NCI-H1694 treated with DMSO at 0.1 percent for 48 hours (cell line): ENCODE measurements around the gene VPS13D.

Source experiments
- DNase-seq: peaks from one replicate; lab custom pipeline; 2025; lab: John Stamatoyannopoulos, UW

The VPS13D gene

DNA sequence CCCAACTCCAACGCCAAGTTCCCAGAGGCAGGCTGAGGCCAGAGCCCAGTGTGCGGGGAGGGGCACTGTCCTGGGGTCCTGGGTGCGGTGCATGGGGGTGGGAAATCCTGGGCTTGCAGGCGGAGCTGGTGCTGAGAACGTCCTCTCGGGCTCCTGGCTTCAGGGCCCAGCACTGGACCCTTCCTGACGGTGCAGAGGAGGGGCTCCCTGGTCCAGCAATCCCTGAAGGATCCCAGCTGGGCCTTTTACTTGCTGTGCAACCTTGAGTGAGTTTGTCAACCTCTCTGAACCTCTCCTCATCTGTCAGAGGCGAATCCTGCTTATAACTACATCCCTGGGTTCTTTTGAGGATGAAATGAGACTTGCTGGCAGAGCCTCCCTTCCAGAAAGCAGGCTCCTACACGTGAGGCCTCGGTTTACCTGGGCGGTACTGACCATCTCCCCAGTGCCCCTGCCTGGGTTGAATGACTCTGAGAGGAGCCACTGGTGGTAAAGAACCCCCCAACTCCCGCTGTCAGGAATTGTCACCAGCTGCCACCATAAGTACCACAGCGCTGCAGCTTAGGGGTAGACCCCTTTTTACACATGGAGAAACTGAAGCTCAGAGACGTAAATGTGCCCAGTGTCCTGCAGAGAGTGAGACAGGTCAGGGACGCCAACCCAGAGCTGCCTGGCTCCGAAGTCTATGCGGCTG is 310.9 kb downstream of the VPS13D start:
- no peak for DNase-seq

DNA sequence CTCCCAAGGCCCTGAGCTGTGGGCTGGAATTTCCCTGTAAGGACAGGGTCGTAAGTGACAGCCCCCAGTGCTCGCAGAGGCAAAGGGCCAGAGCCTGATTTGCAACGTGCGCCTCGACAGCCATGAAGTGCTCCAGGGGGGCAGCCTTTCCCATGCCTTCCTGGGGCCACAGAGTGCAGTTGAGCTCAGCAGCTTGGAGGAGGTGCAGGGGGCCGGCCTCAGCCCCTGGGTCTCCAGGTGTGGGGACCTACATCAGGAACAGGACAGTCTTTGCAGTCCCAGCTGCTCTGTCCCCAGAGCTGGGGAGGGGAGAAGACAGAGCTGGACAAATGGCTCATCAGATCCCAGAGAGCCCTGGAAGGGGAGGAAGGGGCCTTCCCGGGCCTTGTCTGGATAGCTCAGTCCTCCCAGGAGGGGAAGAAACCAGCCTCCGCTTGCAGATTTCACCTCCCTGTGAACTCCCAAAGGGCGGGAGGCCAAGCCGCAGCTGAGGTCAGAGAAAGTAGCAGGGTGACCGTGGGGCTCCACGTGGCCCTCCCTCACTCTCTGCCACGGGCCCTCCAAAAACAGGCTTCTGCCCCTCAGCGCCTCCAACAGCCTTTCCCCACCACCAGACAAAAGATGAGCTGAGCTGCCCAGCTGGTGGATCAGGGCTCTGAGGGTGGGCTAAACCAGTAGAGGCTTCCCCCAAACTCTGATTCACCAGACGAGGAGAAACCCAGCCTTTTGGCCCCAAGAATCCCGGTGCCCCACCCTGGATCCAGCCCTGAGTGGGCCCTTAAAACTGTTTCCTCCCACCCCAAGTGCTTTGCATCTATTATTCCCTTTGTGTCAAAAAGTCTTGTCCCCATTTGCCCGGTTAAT is 311.7 kb downstream of the VPS13D start:
- no peak for DNase-seq

DNA sequence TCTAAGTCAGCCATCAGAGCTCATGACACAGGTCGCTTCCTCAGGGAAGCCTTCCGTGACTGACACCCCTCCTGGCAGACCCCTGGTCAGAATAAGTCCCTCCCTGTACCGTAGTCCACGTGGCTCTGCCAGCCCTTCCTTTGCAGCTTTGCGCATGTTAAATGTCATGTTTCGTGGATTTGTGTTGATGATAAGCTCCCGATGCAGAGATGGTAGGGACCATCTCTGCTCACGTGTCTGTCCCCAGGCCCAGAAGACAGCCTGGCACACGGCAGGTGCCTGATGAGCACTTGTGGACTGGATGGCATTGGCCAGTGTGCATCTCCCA is 312.3 kb downstream of the VPS13D start:
- no peak for DNase-seq

DNA sequence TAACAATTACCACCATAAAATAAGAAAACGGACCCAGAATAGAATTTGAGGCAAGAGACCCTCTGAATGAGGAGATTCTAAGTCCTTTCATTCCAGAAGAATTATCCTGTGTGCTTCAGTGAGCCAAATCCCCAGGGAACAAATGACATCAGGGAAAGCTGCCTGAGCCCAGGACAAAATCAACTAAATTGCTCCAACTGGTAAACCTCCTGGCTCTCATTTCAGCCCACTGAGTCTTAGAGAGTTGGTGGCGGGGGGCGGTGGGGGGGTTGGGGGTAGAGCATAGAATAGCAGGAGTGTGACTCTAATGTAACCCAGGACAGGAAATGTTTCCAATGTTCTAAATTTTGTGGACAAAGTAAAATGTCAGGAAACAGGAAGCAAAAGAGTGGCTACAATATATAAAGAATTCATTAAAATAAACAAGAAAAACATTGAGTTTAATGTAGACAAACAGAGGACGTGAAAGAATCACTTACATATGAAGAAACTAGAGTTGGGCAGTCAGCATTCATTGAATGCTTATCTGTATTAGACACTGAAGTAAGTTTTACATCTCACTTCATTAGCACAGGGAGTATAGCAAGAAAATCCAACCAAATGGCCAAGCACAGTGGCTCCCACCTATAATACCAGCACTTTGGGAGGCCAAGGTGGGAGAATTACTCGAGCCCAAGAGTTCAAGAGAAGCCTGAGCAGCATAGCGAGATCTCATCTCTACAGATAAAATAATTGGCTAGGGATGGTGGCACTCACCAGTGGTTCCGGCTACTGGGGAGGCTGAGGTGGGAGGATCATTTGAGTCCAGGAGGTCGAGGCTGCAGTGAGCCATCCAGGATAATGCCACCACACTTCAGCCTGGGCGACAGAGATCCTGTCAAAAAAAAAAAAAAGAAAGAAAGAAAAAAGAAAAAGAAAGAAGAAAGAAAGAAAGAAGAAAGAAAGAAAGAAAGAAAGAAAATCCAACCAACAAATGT is 313.1 kb downstream of the VPS13D start:
- DNase-seq = no peak

DNA sequence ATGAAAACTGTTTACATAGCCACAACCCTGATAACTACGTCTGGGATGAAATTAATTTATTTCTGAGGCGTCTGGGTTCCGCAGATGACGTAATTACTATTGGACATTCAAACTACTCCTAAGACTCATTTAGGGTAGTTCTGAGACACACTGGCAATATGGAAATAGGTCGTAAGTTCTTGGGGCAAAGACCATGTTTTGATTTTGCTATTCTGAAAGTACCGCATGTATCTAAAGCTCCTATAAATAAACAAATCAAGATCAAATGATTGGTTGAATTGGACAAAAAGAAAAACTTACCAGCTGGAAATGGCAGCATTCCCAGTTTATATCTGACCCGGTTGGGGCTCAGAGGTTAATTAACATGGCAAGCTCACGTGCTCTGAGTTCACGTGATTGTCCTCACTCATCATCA is 313.9 kb downstream of the VPS13D start:
- DNase-seq = no peak

DNA sequence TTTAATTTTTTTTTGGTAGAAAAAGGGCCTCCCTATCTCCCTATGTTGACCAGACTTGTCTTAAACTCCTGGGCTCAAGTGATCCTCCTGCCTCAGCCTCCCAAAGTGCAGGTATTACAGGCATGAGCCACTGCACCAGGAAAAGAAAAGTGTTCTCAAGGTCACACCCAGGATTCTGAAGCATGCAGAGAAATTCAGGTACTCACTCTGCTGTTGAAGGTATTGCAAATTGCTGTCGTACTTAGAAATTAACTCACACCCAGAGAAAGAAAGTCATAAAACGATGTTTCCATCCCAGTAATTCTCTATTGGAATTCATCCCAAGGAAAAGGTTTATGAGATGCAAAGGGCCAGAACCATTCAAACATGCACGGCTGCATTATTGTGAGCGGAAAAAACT is 314.5 kb downstream of the VPS13D start:
- no peak for DNase-seq

DNA sequence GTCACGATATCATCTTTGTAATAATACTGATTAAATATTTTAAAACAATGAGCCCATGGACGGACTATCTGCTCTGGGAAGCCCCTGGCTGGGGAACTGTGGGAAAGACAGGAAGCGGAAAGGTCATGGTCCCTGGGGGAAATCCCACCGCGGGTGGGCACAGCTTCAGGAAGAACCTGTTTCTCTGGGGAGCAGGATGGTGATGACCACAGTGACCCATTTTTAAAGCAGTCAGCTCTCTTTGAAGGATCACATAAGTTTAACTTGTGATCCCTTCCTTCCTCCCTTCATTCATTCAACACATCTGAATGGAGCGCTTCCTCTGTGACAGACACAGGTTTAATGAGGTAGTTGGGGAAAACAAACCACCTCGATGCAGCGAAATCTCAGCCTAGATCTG is 315.2 kb downstream of the VPS13D start:
- no peak for DNase-seq

DNA sequence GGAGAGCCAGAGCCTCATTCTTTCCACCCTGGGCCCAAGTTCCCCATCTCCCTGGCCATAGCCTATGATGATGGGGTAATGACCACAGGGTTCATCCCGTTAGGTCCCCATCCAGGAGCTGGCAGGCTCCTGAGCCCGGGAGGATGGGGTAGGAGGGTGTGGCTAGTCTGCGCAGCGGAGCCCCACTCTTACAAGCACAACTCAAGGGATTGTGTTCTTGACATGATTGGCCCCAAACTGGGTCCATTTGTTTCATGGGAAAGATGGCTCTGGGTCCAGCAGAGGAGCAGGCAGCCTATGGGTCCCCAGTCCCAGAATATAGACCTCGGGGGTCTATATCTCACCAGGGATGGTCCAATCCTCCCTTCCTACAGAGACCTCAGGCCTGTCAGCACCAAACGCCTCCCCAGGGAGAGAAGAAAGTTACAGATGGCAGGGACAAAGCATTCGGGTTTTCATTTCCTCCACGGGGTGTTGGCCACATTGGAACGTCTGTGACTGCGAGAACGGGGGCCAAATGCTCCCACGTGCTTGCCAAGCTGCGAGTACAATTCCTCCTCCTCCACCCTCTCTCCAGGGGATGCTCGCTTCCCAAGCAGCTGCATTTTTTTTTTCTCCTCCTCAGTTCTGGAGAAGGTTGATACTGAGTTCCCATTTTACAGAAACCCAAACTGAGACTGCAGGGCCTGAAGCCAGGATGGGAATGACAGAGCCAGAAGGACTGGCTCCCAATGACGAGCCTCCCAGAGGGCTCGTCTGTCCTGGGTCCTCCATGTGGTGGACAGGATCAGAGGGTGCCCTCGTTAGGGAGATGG is 317.1 kb downstream of the VPS13D start:
- no peak for DNase-seq

DNA sequence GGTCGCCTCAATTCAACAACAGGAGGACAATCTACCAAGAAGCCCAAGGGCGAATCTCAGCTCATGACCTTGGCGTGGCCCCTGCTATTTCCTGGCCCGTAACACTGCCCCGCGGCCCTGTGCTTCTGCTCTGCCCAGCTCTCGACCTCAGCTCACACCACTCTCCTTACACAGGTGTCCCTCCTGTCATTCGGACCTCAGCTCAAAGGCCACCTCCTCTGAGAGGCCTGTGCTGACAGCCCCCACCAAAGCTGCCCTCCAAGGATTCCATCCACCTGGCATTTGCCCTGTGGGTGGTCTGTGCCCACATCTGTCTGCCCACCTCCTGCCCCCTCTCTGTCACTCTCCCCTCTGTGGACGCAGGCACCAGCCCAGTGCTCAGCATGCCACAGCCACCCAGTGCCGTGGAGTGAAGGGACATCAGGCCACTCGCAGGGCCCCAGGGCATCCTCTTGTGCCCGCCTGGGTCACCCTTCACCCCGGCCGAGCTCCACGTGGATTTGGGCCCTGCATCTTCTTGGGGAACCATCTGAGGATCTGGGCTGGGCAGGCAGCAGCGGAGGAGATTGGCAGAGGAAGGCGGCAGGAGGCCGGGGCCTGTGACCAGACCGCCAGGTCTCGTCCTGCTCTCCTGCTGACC is 317.9 kb downstream of the VPS13D start:
- no peak for DNase-seq

DNA sequence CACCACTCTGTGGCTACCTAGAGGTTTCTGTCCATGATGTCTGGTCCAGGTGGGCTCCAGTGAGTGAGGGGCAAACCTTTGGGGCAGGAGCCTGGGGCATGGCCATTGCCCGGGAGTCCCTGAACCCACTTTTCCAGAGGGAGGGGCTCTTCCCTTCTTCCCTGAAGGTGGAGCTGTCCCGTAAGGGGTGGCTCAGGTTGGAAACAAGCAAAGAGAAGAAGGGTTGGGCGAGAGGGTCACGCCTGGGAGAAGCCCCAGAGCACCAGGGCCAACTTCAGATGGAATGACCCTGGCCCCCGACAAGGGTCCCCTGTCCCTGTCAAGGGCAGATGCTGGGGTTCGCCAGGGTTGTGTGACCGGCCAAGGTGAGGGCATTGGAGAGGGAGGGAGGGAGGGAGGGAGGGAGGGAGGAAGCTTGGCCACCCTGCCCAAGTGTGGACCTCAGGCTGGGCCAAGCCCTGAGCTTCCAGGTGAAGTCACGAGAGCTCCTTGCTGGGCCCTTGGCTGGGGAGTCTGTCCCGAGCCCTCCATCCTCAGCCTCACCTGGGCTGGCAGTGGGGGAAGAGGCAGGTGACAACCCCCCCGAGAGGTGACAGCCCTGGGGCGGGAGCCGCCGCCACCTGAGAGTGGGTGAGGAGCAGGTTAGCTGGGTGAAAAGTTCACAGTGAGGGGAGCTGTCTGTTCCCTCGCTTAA is 318.6 kb downstream of the VPS13D start:
- no peak for DNase-seq

DNA sequence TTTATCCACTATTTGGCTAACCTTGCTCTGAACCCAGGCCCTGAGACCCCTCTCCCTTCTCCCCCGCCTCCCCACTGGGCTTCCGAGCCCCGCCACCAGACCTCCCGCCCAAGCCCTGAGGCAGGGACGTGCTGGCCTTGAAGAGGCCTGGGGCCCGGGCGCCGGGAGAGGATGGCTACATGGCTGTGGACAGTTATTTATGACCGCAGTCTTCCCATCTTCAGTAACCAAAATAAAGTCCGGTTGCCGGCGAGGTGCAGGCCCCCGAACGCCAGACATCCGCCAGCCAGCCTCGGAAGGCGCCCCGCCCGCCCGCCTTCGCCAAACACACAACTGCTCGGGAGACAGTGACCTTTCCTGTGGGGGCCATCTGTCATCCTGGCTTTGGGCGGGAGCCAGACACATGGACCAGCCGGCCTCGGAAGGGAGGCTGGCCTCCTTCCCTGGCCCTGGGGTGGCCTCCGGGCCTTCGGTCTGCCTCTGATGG is 319.2 kb downstream of the VPS13D start:
- no peak for DNase-seq

DNA sequence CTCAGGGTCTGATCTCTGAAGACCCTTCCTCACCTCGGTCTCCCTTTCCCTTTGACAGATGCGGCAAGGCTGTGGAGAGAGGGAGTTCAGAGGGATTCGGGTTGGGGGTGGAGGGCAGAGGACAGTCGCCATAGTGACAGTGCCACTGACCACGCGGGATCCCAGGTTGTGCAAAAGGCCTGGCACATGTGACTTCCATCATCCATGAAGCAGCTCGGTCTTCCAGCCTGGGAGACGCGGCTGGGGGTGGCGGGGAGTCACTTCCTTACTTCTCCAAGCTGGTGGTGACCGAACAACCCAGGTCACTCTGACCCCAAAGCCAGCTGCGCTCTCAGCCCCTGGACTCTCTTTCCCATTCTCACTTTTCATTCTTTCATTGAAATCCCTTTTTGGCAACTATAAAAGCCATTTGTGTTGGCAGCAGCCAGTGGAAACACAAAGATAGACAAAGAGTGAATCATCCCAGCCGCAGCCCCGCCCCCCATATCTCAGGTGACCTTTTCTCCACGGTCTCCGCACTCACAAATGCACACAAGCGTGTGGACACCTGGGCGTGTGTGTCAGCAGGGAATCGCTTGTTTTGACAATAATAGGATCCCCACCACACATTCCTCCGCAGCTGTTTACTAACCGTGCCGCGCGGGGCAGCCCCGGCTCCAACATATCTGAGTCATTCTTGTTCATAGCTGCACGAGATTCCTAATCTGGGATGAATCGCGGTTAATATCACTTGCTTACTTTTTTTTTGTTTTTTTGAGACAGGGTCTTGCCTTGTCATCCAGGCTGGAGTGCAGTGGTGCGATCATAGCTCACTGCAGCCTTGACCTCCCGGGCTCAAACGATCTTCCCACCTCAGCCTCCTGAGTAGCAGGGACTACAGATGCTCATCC is 319.9 kb downstream of the VPS13D start:
- no peak for DNase-seq

DNA sequence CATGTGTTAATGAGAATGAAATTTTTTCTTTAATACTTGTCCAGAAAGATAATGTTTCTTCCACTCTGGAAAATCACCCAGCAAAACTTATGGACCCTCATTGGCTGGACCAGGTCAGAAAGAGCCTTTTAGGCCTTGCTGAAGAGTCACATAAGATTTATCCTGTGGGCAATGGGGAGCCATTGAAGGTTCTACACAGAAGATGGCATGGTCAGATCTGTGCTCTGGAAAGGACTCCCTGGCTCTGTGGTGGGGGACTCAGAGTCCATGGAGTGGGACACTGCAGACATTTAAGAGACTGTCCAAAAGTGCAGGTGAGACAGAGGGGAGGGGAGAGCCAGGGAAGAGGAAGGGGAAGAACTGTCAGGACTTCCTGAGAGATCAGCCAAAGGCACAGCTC is 321.8 kb downstream of the VPS13D start:
- DNase-seq = no peak

DNA sequence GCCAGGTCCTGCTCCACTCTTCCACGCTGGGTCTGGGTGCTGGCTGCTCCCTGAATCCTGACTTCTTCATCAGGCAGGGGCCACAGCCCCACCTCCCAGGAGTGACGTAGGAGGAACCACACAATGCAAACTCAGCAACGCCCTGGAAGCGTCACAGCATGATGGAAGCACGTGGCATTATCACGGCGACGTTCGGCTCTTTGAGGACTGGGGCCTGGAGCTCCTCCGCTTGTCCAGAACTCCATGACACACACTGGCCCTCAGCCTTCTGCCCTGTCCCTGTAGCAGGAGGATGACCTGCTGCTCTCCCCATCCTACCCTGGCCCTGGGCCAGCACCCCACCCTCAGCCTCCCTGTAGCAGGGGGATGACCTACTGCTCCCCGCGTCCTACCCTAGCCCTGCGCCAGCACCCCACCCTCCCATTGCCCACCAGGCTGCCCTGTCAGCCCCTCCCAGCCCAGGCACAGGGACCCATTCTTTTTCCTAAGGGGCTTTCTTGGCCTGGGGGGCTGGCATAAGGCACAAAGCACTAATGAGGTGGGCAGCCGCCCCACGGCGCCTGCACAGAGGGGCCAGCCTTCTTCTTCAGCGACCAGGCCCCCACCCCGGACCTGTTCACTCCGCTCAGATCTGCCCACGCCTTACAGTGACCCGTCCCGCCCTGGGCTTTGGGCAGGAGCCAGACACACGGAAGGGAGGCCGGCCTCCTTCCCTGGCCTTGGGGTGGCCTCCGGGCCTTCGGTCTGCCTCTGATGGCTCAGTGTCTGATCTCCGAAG is 322.5 kb downstream of the VPS13D start:
- DNase-seq = no peak

DNA sequence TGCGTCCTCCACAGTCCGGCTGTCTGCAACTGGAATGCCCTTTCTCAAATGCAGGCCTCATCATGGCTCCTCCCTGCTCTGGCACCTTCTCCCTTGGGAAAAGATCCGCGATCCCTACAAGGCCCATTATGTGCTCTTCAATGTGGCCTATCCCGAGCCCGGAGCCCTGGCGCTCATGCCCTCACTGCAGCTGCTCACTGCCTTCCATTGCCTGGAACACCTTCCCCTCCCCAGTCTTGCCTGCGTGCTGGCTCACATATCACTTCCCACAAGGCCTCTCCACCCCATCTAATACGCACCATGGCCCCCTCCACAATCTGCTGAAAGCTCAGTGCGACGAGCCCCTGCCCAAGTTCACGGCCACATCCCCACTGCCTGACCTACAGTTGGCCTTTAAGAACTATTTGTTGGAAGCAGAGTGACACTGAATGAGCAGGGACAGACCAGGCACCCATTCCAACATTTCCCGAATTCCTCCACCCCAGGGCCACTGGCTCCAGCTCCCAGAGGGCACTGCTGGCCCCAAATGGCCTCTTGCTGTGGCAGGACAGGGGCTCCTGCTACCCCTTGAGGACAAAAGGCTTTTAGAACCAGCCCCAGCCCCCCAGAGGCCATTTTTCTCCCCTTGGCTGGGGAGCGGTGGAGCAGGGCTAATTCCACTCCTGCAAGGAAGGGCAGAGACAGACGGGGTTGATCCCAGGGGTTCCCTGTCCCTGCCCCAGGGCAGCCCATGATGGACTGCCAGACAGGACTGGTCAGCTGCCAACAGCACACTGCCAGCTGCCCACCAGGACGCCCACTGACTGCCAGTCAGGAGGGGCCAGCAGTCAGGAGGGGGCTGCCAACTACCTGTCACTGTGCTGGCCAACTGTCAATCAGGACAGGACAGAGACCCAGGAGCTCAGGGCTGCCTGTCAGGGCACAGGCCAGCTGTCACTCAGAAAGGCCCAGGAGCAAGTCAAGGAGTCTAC is 323.4 kb downstream of the VPS13D start:
- no peak for DNase-seq

DNA sequence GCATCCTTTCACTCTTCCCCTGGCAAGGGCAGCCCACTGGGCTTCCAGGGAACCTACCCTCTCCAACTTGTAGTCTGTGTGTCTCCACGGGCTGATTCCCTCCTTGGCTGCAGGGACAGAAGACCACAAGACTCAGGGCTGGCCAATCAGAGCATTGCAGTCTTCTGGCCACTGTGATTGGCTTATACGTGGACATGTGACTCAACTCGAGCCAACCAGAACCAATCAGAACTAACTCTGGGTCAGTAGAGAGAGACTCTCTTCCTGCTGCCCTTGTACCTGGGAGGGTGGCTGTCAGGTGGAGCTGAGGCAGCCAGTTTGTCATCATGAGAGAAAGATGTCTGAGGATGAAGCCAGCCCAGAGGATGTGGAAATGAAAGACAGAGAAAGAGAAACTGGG is 324.1 kb downstream of the VPS13D start:
- DNase-seq = no peak
